Right lobe of liver (tissue), 4 donors: ENCODE data around the gene PHKB.

ENCODE experiments used
- CTCF ChIP-seq, 4 donors: fragments of 200-600 bp in 3 of 4; fragments of 450-650 bp in 1 of 4; IDR thresholded peaks; one replicate each; pipeline versions ENCODE4 v1.5.1 to v1.8.0; 2016 to 2022; ENCODE audit warnings: antibody characterized with exemption in 4 of 4, mild to moderate bottlenecking in 2 of 4
- POLR2A ChIP-seq: fragments of 450-650 bp; IDR thresholded peaks from one replicate; pipeline ENCODE4 v1.6.1; 2017; ENCODE audit warnings: antibody characterized with exemption, mild to moderate bottlenecking
- donor health status: DM: no; HTN: no; CAD: no.
- donor health status: DM: no; HTN: no; CAD: no.
- donor health status: DM: no; HTN: yes; CAD: no.

- no peak for TF ChIP-seq CTCF (IDR thresholded peaks at IDR 0.05)
- no peak for TF ChIP-seq POLR2A
Observed at GRCh38 chr16:47726031-47726675, 265.0 kb downstream of the PHKB start.
